ENCODE data around the gene USP3. TPM values are rescaled to one million over a fixed set of nuclear protein-coding genes. Genes with fewer than 3 reads are reported as not detected.

USP3 gene
- total RNA-seq, 1 experiment from 2014 or later: 36.6 TPM

GRCh38 chr15:63482874-63483323 is 21.5 kb upstream of the USP3 start:
- Mint-ChIP-seq H3K27me3 (ENCODE audit: low read depth) (peaks cover 2% of the 10 kb centered on the region), H3K4me3 (no peak overlapping the region), H3K27ac (no peak overlapping the region), H3K4me1 (peaks cover 54% of the 10 kb centered on the region), H3K9me3 (no peaks in the 10 kb centered on the region), H3K36me3 (no peaks in the 10 kb centered on the region)
- TF ChIP-seq PRDM15 (CRISPR knock-in tag; IDR thresholded peaks at IDR 0.05): no peak
- no peak for TF ChIP-seq ZBTB43 (CRISPR knock-in tag; IDR thresholded peaks at IDR 0.05)
- TF ChIP-seq ZNF121 (CRISPR knock-in tag; IDR thresholded peaks at IDR 0.05): no peak
- TF ChIP-seq ZNF317 (CRISPR knock-in tag; IDR thresholded peaks at IDR 0.05; ENCODE audit: borderline replicate concordance, low read depth): no peak
- no peak for TF ChIP-seq KAT7 (CRISPR knock-in tag; IDR thresholded peaks at IDR 0.05; ENCODE audit: borderline replicate concordance)
- no peak for TF ChIP-seq NFE2L1 (CRISPR knock-in tag; IDR thresholded peaks at IDR 0.05)
- TF ChIP-seq HMGA2 (CRISPR knock-in tag; IDR thresholded peaks at IDR 0.05): no peak
- TF ChIP-seq ZNF281 (CRISPR knock-in tag; IDR thresholded peaks at IDR 0.05): no peak
- no peak for TF ChIP-seq FOXP1 (CRISPR knock-in tag; IDR thresholded peaks at IDR 0.05; ENCODE audit: borderline replicate concordance)
- no peak for TF ChIP-seq ZNF671 (CRISPR knock-in tag; IDR thresholded peaks at IDR 0.05)
- TF ChIP-seq OVOL2 (CRISPR knock-in tag; IDR thresholded peaks at IDR 0.05; ENCODE audit: borderline replicate concordance): no peak
- TF ChIP-seq JUN (CRISPR knock-in tag; IDR thresholded peaks at IDR 0.05): no peak
- no peak for TF ChIP-seq ZSCAN18 (CRISPR knock-in tag; IDR thresholded peaks at IDR 0.05)
- no peak for TF ChIP-seq SMAD4 (CRISPR knock-in tag; IDR thresholded peaks at IDR 0.05)
- no peak for TF ChIP-seq ZNF138 (CRISPR knock-in tag; conservative IDR thresholded peaks at IDR 0.05)
- no peak for TF ChIP-seq PRRX2 (CRISPR knock-in tag; IDR thresholded peaks at IDR 0.05)
- TF ChIP-seq STAT6 (CRISPR knock-in tag; conservative IDR thresholded peaks at IDR 0.05; ENCODE audit: low read depth): no peak
- TF ChIP-seq ARID4B (CRISPR knock-in tag; IDR thresholded peaks at IDR 0.05; ENCODE audit: borderline replicate concordance): no peak
- ATAC-seq: no peak
- no peak for DNase-seq (ENCODE audit: low spot score)
- POLR2A ChIA-PET: no interaction called here
- CTCF ChIA-PET: interaction anchor here (1.1 to 3.0 kb wide), 5 partner anchors 13 to 127 kb away, joined by 3 to 20 read pairs (median 9); no protein-coding TSS in a partner anchor
